WTC11 (cell line): Measurements from ENCODE around the gene UCHL1.

Source experiments
- CBFB ChIP-seq: sonication (generic); formaldehyde crosslinking; IDR thresholded peaks from 2 replicates; pipeline ENCODE4 v1.8.1; 2022; ENCODE audit warnings: mild to moderate bottlenecking, low read depth, missing genetic modification reagents
- JUN ChIP-seq: sonication (generic); formaldehyde crosslinking; IDR thresholded peaks from 2 replicates; pipeline ENCODE4 v1.8.0; 2023; ENCODE audit warnings: mild to moderate bottlenecking, missing genetic modification reagents
- TF ChIP-seq, protein P1 (sequence below): fragments of 200-600 bp; IDR thresholded peaks from 2 replicates; pipeline ENCODE4 v1.8.0; 2022; ENCODE audit warnings: antibody characterized with exemption

DNA sequence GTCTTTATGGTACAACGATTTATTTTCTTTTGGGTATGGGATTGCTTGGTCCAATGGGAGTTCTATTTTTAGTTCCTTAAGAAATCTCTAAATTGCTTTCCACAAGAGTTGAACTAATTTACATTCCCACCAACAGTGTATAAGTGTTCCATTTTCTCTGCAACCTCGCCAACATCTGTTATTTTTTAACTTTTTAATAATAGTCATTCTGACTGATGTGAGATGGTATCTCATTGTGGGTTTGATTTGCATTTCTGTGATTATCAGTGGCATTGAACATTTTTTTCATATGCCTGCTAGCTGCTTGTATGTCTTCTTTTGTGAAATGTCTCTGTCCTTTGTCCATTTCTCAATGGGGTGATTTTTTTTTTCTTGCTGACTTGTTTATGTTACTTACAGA lies 42.8 kb downstream of the UCHL1 start:
- TF ChIP-seq JUN (CRISPR knock-in tag) (no peak), CBFB (CRISPR knock-in tag) (no peak)
- TF ChIP-seq, protein P1, sequence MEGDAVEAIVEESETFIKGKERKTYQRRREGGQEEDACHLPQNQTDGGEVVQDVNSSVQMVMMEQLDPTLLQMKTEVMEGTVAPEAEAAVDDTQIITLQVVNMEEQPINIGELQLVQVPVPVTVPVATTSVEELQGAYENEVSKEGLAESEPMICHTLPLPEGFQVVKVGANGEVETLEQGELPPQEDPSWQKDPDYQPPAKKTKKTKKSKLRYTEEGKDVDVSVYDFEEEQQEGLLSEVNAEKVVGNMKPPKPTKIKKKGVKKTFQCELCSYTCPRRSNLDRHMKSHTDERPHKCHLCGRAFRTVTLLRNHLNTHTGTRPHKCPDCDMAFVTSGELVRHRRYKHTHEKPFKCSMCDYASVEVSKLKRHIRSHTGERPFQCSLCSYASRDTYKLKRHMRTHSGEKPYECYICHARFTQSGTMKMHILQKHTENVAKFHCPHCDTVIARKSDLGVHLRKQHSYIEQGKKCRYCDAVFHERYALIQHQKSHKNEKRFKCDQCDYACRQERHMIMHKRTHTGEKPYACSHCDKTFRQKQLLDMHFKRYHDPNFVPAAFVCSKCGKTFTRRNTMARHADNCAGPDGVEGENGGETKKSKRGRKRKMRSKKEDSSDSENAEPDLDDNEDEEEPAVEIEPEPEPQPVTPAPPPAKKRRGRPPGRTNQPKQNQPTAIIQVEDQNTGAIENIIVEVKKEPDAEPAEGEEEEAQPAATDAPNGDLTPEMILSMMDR = no peak
